Gastroesophageal sphincter (tissue), 3 donors: ENCODE data around the gene HDGFL2.

Experiments used
- CTCF ChIP-seq, 4 experiments: fragments of 200-600 bp in 2 of 4; fragments of 450-650 bp in 2 of 4; sonication (generic) in 1 of 4; IDR thresholded peaks; one replicate each; pipeline ENCODE4 v1.5.1; 2017 to 2019; ENCODE audit warnings: antibody characterized with exemption in 4 of 4, mild to moderate bottlenecking in 2 of 4, moderate library complexity in 2 of 4
- POLR2A ChIP-seq, 2 donors: fragments of 450-650 bp; IDR thresholded peaks; one replicate each; pipeline ENCODE4 v1.6.1; 2017; ENCODE audit warnings: antibody characterized with exemption in 2 of 2, mild to moderate bottlenecking in 2 of 2, moderate library complexity in 1 of 2
- POLR2AphosphoS5 ChIP-seq: sonication (generic); formaldehyde crosslinking; IDR thresholded peaks from one replicate; pipeline ENCODE4 v1.6.1; 2017; ENCODE audit warnings: antibody characterized with exemption

GRCh38 chr19:4474514-4475022, 2.5 kb downstream of the HDGFL2 start:
- TF ChIP-seq POLR2AphosphoS5, result no peak
- TF ChIP-seq CTCF (IDR thresholded peaks at IDR 0.05), result no peak
- no peak for TF ChIP-seq POLR2A (IDR thresholded peaks at IDR 0.05)
